ENCODE results near the gene ATG9A.
A peak's percentile ranks its signal among the peaks of the same experiment; 100 is the strongest.

ATG9A gene

GRCh38 chr2:219176818-219177551 is 52.5 kb downstream of the ATG9A start, which contains the start of gene CNPPD1:
Gene CNPPD1, minus strand, starts transcription at chr2:219176925. Its CDS starts 97 bp downstream, at chr2:219176828.
- TF ChIP-seq FOXP2 (optimal IDR thresholded peaks at IDR 0.05; ENCODE audit: control extremely low read depth, extremely low read length, insufficient read depth) (no peak), EZH2 (IDR thresholded peaks at IDR 0.05) (no peak), POLR2AphosphoS5 (IDR thresholded peaks at IDR 0.05; ENCODE audit: borderline replicate concordance, low read depth, low read length) (peak; percentile 85)
- peak within 1 kb of the TSS; percentile 90 for H3K4me3 ChIP-seq
- peak within 1 kb of the TSS; percentile 88 for H3K27ac ChIP-seq
- no peaks in the 10 kb centered on the region for H3K9me3 ChIP-seq (ENCODE audit: low read depth, low read length)
- DNase-seq (ENCODE audit: low read depth, low spot score) = no peak
- H3K36me3 ChIP-seq (ENCODE audit: insufficient read depth, low read length) = peaks cover 28% of the 10 kb centered on the region
- peak within 1 kb of the TSS; percentile 84 for H3K9ac ChIP-seq (ENCODE audit: insufficient read length)

DNA sequence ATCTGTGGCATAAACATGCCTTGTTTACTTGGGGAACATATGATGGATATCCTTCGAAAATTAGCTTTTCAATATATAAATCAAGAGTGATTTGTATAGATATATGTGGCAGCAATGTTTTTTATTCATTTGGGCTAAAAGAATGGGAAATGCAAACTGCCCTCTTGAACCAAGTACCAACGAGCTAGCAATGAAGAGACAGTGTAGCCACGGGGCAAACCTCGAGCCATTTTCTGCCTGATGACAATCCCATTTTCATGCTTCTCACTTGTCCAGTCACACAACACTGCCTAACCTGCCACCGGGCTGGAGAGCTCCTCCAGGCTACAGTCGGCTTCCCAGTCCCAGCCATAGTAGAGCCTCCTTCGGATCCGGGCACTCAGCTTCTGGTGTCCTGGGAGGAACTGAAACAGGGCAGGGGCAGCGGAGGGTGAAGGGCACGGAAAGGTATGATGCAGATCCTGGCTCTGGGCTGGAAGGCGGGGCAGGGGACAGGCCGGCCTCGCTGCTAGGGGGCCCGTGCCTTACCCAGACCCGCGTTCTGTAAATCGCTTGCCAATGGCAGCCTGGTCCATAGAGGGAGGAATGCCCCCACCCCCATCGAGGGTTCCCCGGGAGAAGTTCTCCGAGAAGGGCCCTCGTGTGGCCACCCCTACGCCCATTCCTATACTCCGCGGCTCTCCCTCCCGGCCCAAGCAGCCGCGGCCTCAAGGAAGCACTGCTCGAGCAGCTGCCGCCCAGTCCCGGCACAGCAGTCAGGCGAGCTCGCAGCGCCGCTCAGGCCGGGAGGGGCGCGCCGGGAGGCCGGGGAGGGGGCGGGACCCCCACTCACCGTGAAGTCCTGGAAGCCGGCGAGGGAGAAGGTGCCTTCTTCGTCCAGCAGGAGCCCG is 53.3 kb downstream of the ATG9A start:
- H3K9me3 ChIP-seq (ENCODE audit: low read depth, low read length) = no peaks in the 10 kb centered on the region
- TF ChIP-seq FOXP2 (optimal IDR thresholded peaks at IDR 0.05; ENCODE audit: control extremely low read depth, extremely low read length, insufficient read depth) = no peak
- no peak for TF ChIP-seq POLR2AphosphoS5 (IDR thresholded peaks at IDR 0.05; ENCODE audit: borderline replicate concordance, low read depth, low read length)
- TF ChIP-seq EZH2 (IDR thresholded peaks at IDR 0.05) = no peak
- no peak overlapping the region for H3K27ac ChIP-seq
- DNase-seq (ENCODE audit: low read depth, low spot score) = no peak
- H3K36me3 ChIP-seq (ENCODE audit: insufficient read depth, low read length) = peaks cover 20% of the 10 kb centered on the region
- H3K4me3 ChIP-seq = peak overlapping the region; percentile 90
- peak overlapping the region; percentile 84 for H3K9ac ChIP-seq (ENCODE audit: insufficient read length)

DNA sequence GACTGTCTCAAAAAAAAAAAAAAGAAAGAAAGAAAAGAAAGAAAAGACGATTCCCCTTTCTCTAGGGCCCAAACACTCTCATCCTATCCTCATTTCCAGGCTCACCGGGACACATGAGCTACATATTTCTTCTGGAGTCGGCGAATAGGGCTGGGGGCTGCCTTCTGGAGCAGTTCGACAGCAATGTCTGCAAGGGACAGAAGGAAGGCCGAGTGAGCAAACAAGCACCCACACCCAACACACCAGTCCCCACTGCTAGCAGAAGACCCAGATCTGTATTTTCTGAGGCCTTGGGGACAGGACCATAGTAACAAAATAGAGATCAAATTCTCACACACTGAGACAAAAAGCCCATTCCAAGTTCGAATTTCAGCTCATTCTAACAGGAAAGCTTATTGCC is 54.0 kb downstream of the ATG9A start:
- no peak for TF ChIP-seq POLR2AphosphoS5 (IDR thresholded peaks at IDR 0.05; ENCODE audit: borderline replicate concordance, low read depth, low read length)
- TF ChIP-seq EZH2 (IDR thresholded peaks at IDR 0.05) = no peak
- no peak for TF ChIP-seq FOXP2 (optimal IDR thresholded peaks at IDR 0.05; ENCODE audit: control extremely low read depth, extremely low read length, insufficient read depth)
- DNase-seq (ENCODE audit: low read depth, low spot score) = no peak
- Histone ChIP-seq H3K4me3 (peak overlapping the region; percentile 90), H3K36me3 (ENCODE audit: insufficient read depth, low read length) (peaks cover 14% of the 10 kb centered on the region), H3K9me3 (ENCODE audit: low read depth, low read length) (no peaks in the 10 kb centered on the region), H3K27ac (no peak overlapping the region), H3K9ac (ENCODE audit: insufficient read length) (peak overlapping the region; percentile 84)

GRCh38 chr2:219174801-219175200 is 54.6 kb downstream of the ATG9A start:
- DNase-seq (ENCODE audit: low read depth, low spot score) = no peak
- H3K36me3 ChIP-seq (ENCODE audit: insufficient read depth, low read length) = peaks cover 7% of the 10 kb centered on the region; the same call in 1 of the 2 replicates
- H3K4me3 ChIP-seq = no peak overlapping the region
- TF ChIP-seq EZH2 (IDR thresholded peaks at IDR 0.05) (no peak), FOXP2 (optimal IDR thresholded peaks at IDR 0.05; ENCODE audit: control extremely low read depth, extremely low read length, insufficient read depth) (no peak), POLR2AphosphoS5 (IDR thresholded peaks at IDR 0.05; ENCODE audit: borderline replicate concordance, low read depth, low read length) (no peak)
- no peak overlapping the region for H3K27ac ChIP-seq
- H3K9ac ChIP-seq (ENCODE audit: insufficient read length) = no peak overlapping the region
- no peaks in the 10 kb centered on the region for H3K9me3 ChIP-seq (ENCODE audit: low read depth, low read length)

GRCh38 chr2:219174146-219174545 is 55.3 kb downstream of the ATG9A start:
- Histone ChIP-seq H3K4me3 (no peak overlapping the region), H3K36me3 (ENCODE audit: insufficient read depth, low read length) (peaks cover 4% of the 10 kb centered on the region; the same call in 1 of the 2 replicates), H3K27ac (no peak overlapping the region), H3K9me3 (ENCODE audit: low read depth, low read length) (no peaks in the 10 kb centered on the region), H3K9ac (ENCODE audit: insufficient read length) (no peak overlapping the region)
- DNase-seq (ENCODE audit: low read depth, low spot score) = no peak
- no peak for TF ChIP-seq EZH2 (IDR thresholded peaks at IDR 0.05)
- no peak for TF ChIP-seq FOXP2 (optimal IDR thresholded peaks at IDR 0.05; ENCODE audit: control extremely low read depth, extremely low read length, insufficient read depth)
- no peak for TF ChIP-seq POLR2AphosphoS5 (IDR thresholded peaks at IDR 0.05; ENCODE audit: borderline replicate concordance, low read depth, low read length)

DNA sequence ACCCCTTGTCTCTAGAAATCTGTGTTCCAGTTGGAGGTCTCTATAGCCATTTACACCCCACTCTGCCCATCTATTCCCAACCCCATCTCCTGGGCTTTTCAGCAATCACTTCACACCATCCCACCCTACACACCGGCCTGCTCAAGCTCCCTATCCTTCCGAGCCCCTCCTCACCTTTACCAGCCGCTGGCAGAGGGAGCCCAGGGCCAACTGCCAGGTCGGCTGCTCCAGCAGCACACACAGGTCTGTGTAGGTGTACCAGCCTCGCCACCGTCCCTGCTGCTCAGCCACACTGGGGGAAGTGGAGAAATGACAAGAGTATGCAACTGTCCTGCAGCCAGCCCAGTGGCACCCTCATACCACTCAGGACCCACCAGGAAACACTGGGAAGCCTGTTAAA is 56.3 kb downstream of the ATG9A start:
- DNase-seq (ENCODE audit: low read depth, low spot score) = no peak
- no peak for TF ChIP-seq POLR2AphosphoS5 (IDR thresholded peaks at IDR 0.05; ENCODE audit: borderline replicate concordance, low read depth, low read length)
- TF ChIP-seq EZH2 (IDR thresholded peaks at IDR 0.05) = no peak
- no peak for TF ChIP-seq FOXP2 (optimal IDR thresholded peaks at IDR 0.05; ENCODE audit: control extremely low read depth, extremely low read length, insufficient read depth)

DNA sequence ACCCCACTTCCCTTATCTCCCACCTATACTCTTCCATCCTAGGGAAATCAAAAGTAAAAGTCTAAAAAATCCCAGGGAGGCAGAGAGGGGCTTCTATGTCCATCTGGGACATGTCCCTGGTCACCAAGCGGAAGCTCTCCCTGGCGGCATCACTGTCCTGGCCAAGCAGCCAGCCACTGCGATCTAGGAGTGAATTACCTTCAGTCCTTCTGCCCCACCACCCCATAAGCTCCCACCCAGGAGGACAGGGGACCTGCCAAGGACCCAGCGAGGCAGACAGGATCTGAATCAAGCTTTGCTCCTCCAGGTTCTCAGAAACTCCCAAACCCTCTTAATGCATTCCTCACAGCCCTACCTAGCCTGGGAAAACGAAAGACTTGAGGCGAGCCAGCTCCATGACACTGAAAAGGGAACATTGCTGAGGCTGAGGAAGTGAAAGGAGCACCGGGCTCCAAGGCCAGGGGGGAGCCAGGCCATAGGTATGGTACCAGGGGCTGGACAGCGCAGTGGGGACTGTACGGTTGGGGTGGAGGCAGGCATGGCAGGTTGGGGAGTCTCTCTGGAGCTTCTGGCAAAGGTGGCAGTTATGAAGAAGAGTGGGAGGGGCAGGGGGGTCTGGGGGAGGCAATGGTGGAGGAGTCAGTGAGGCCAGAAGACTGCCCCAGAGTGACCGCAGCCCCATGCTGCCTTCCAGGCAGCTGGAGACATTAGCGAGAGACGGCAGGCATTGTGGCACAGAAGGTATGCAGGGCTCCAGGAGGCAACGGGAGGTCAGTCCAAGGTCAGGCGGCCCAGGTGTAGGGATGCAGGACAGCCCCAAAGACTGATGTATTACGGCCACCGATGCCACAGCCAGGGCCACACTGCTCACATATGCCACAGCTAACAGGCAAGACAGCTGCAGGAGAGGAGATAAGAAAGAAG is 56.9 kb downstream of the ATG9A start:
- H3K4me3 ChIP-seq = no peak overlapping the region
- H3K36me3 ChIP-seq (ENCODE audit: insufficient read depth, low read length) = peaks cover 4% of the 10 kb centered on the region; the same call in 1 of the 2 replicates
- no peak overlapping the region for H3K27ac ChIP-seq
- H3K9ac ChIP-seq (ENCODE audit: insufficient read length) = no peak overlapping the region
- TF ChIP-seq EZH2 (IDR thresholded peaks at IDR 0.05) (no peak), POLR2AphosphoS5 (IDR thresholded peaks at IDR 0.05; ENCODE audit: borderline replicate concordance, low read depth, low read length) (no peak), FOXP2 (optimal IDR thresholded peaks at IDR 0.05; ENCODE audit: control extremely low read depth, extremely low read length, insufficient read depth) (no peak)
- no peak for DNase-seq (ENCODE audit: low read depth, low spot score)
- no peaks in the 10 kb centered on the region for H3K9me3 ChIP-seq (ENCODE audit: low read depth, low read length)

More for the DNA sequence above, 56.3 kb downstream of the ATG9A start:
- H3K9ac ChIP-seq (ENCODE audit: insufficient read length) = no peak overlapping the region
- H3K9me3 ChIP-seq (ENCODE audit: low read depth, low read length) = no peaks in the 10 kb centered on the region
- no peak overlapping the region for H3K4me3 ChIP-seq
- peaks cover 4% of the 10 kb centered on the region; the same call in 1 of the 2 replicates for H3K36me3 ChIP-seq (ENCODE audit: insufficient read depth, low read length)
- H3K27ac ChIP-seq = no peak overlapping the region

Measured in SK-N-MC (cell line).